Kidney capillary endothelial cell (primary cell): ENCODE measurements around the gene SAMD8.
"Not testable (repeated sequence)": the region's sequence is repeated elsewhere in the genome, so short reads cannot be mapped to it uniquely, and the experiment has no call there.

Experiments used
- DNase-seq: peaks from one replicate; pipeline ENCODE4 v3.0.0-alpha.2; 2018; ENCODE audit warnings: low spot score

The SAMD8 gene

GRCh38 chr10:75086278-75086934 is 25.1 kb upstream of the SAMD8 start:
- DNase-seq = no peak

GRCh38 chr10:75088640-75089039 is 22.8 kb upstream of the SAMD8 start:
- no peak for DNase-seq

- no peak for DNase-seq
Measured at GRCh38 chr10:75089634-75090033, 21.8 kb upstream of the SAMD8 start.

- DNase-seq = no peak
Measured at GRCh38 chr10:75091146-75091545, 20.3 kb upstream of the SAMD8 start.

- no peak for DNase-seq
Measured at GRCh38 chr10:75094465-75094864, 17.0 kb upstream of the SAMD8 start.

- no peak for DNase-seq
Measured at GRCh38 chr10:75095631-75096030, 15.8 kb upstream of the SAMD8 start.

- no peak for DNase-seq
Measured at GRCh38 chr10:75096749-75097148, 14.7 kb upstream of the SAMD8 start.

- no peak for DNase-seq
Measured at GRCh38 chr10:75097666-75098285, 13.7 kb upstream of the SAMD8 start.

- no peak for DNase-seq
Measured at GRCh38 chr10:75098902-75099673, 12.4 kb upstream of the SAMD8 start.

- peak; percentile 60 for DNase-seq
Measured at GRCh38 chr10:75099952-75100763, 11.3 kb upstream of the SAMD8 start.

GRCh38 chr10:75100764-75101291 is 10.6 kb upstream of the SAMD8 start:
- no peak for DNase-seq

GRCh38 chr10:75101416-75102251 is 9.8 kb upstream of the SAMD8 start:
- no peak for DNase-seq

- no peak for DNase-seq
Measured at GRCh38 chr10:75102830-75103673, 8.4 kb upstream of the SAMD8 start.

GRCh38 chr10:75103881-75104686 is 7.4 kb upstream of the SAMD8 start:
- no peak for DNase-seq

- DNase-seq = no peak
Measured at GRCh38 chr10:75104842-75105241, 6.6 kb upstream of the SAMD8 start.

- DNase-seq = no peak
Measured at GRCh38 chr10:75105576-75106197, 5.8 kb upstream of the SAMD8 start.

- DNase-seq = no peak
Measured at GRCh38 chr10:75106242-75106641, 5.2 kb upstream of the SAMD8 start.

- not testable (repeated sequence) for DNase-seq
Measured at GRCh38 chr10:75106891-75107290, 4.6 kb upstream of the SAMD8 start.
